Measurements from ENCODE around the gene ERCC6L2. TPM values are rescaled to one million over a fixed set of nuclear protein-coding genes. Genes with fewer than 3 reads are reported as not detected.

ERCC6L2 gene
- total and polyA plus RNA-seq, 2 donors (not counting 1 experiment from before 2014, with no cell fraction given) = 10.1 to 52.0 TPM

DNA sequence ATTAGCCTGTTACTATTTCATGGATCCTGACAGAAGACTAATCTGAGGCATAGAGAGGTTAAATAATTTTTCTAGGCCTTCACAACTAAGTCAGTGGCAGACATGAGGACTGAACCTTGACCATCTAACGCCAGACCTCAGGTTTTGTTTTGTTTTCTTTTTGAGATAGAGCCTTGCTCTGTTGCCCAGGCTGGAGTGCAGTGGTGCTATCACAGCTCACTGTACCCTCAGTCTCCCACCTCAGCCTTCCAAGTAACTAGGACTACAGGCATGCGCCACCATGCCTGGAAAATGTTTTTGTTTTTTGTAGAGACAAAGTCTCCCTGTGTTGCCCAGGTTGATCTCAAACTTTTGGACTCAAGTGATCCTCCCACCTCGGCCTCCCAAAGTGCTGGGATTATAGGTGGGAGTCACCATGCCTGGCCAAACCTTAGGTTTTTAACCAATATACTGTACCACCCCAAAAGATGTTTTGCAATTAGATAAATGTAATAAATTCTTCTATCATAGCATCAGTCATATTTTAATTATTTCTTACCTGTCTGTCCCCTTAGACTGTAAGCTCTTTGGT, 35.4 kb downstream of the ERCC6L2 start:
- no peaks in the 10 kb centered on the region for H3K36me3 ChIP-seq (replicated peaks in 1 of 2; ENCODE audit: control extremely low read depth in 1 of 2, control insufficient read depth in 1 of 2, extremely low read depth in 1 of 2, insufficient read depth in 2 of 2, low read length in 1 of 2)
- no peaks in the 10 kb centered on the region for H3K27me3 ChIP-seq (replicated peaks in 1 of 4; ENCODE audit: control extremely low read depth in 1 of 4, control insufficient read depth in 3 of 4, insufficient read depth in 4 of 4, low read length in 3 of 4)
- ChIA-PET POLR2A (no interaction called here), CTCF (no interaction called here)
- TF ChIP-seq EZH2 (IDR thresholded peaks at IDR 0.05; ENCODE audit: borderline replicate concordance, insufficient read depth, low read depth, low read length, poor library complexity, severe bottlenecking) = no peak
- TF ChIP-seq, protein P1, sequence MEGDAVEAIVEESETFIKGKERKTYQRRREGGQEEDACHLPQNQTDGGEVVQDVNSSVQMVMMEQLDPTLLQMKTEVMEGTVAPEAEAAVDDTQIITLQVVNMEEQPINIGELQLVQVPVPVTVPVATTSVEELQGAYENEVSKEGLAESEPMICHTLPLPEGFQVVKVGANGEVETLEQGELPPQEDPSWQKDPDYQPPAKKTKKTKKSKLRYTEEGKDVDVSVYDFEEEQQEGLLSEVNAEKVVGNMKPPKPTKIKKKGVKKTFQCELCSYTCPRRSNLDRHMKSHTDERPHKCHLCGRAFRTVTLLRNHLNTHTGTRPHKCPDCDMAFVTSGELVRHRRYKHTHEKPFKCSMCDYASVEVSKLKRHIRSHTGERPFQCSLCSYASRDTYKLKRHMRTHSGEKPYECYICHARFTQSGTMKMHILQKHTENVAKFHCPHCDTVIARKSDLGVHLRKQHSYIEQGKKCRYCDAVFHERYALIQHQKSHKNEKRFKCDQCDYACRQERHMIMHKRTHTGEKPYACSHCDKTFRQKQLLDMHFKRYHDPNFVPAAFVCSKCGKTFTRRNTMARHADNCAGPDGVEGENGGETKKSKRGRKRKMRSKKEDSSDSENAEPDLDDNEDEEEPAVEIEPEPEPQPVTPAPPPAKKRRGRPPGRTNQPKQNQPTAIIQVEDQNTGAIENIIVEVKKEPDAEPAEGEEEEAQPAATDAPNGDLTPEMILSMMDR (IDR thresholded peaks at IDR 0.05) = no peak
- Mint-ChIP-seq H3K27me3 (no peaks in the 10 kb centered on the region), H3K4me1 (no peaks in the 10 kb centered on the region), H3K4me3 (no peak overlapping the region), H3K9me3 (ENCODE audit: insufficient read depth) (no peaks in the 10 kb centered on the region), H3K27ac (no peak overlapping the region)
- H3K9me3 ChIP-seq (ENCODE audit: control extremely low read depth in 1 of 3, control insufficient read depth in 2 of 3, insufficient read depth in 1 of 3, low read length in 2 of 3) = no peaks in the 10 kb centered on the region
- DNase-seq (no peak), ATAC-seq (ENCODE audit: low read depth) (no peak)
- no peak overlapping the region for H3K27ac ChIP-seq (ENCODE audit: low read length in 2 of 2)
- no peaks in the 10 kb centered on the region for H4K20me1 ChIP-seq (ENCODE audit: control insufficient read depth, insufficient read depth, low read length, poor library complexity, severe bottlenecking)
- WGBS (ENCODE audit: insufficient coverage) = 100% methylated on average over 1 of the region's 3 CpGs
- H2AFZ ChIP-seq (ENCODE audit: insufficient read depth, low read depth, low read length, poor library complexity, severe bottlenecking) = no peak overlapping the region
- H3K9ac ChIP-seq (ENCODE audit: low read length) = no peak overlapping the region
- no peaks in the 10 kb centered on the region for H3K4me1 ChIP-seq (ENCODE audit: control insufficient read depth in 2 of 2, insufficient read depth in 2 of 2, low read length in 2 of 2)
- no peak overlapping the region for H3K4me2 ChIP-seq (replicated peaks; ENCODE audit: low read depth, low read length, poor library complexity, severe bottlenecking)
- intact Hi-C loops (cut with micrococcal nuclease) = no loop called here
- no peaks in the 10 kb centered on the region for H3K79me2 ChIP-seq (ENCODE audit: control insufficient read depth, insufficient read depth, low read length)
- no peak overlapping the region for H3K4me3 ChIP-seq (ENCODE audit: control extremely low read depth in 1 of 5, extremely low read depth in 1 of 5, insufficient read depth in 1 of 5, low read depth in 2 of 5, low read length in 4 of 5)

DNA sequence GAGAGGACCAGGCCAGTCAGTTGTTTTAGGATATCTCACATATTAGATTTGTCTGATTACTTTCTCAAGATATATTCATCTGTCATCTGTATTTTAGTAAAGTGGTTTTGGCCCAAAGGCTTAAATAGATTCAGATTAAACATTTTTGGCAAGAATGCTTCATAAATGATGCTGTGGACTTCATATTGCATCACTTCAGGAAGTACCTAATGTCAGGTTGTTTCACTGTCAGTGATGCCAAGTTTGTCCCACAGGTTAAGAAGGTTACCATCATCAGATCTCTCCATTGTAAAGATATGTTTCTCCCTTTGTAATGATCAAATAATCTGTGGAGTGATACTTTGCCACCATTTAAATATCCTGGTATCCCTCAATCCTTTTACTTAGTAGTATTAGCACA, 37.3 kb downstream of the ERCC6L2 start:
- Histone ChIP-seq H3K9me3 (ENCODE audit: control extremely low read depth in 1 of 3, control insufficient read depth in 2 of 3, insufficient read depth in 1 of 3, low read length in 2 of 3) (no peaks in the 10 kb centered on the region), H4K20me1 (ENCODE audit: control insufficient read depth, insufficient read depth, low read length, poor library complexity, severe bottlenecking) (no peaks in the 10 kb centered on the region), H3K4me1 (ENCODE audit: control insufficient read depth in 2 of 2, insufficient read depth in 2 of 2, low read length in 2 of 2) (no peaks in the 10 kb centered on the region), H3K4me3 (ENCODE audit: control extremely low read depth in 1 of 5, extremely low read depth in 1 of 5, insufficient read depth in 1 of 5, low read depth in 2 of 5, low read length in 4 of 5) (no peak overlapping the region), H3K36me3 (replicated peaks in 1 of 2; ENCODE audit: control extremely low read depth in 1 of 2, control insufficient read depth in 1 of 2, extremely low read depth in 1 of 2, insufficient read depth in 2 of 2, low read length in 1 of 2) (peaks cover 0 to 6% of the 10 kb centered on the region in 2 experiments), H2AFZ (ENCODE audit: insufficient read depth, low read depth, low read length, poor library complexity, severe bottlenecking) (no peak overlapping the region), H3K9ac (ENCODE audit: low read length) (no peak overlapping the region), H3K27me3 (replicated peaks in 1 of 4; ENCODE audit: control extremely low read depth in 1 of 4, control insufficient read depth in 3 of 4, insufficient read depth in 4 of 4, low read length in 3 of 4) (no peaks in the 10 kb centered on the region), H3K4me2 (replicated peaks; ENCODE audit: low read depth, low read length, poor library complexity, severe bottlenecking) (no peak overlapping the region), H3K79me2 (ENCODE audit: control insufficient read depth, insufficient read depth, low read length) (no peaks in the 10 kb centered on the region), H3K27ac (ENCODE audit: low read length in 2 of 2) (no peak overlapping the region)
- intact Hi-C loops (cut with micrococcal nuclease) = no loop called here
- H3K27ac Mint-ChIP-seq = no peak overlapping the region
- H3K27me3 Mint-ChIP-seq = no peaks in the 10 kb centered on the region
- H3K4me1 Mint-ChIP-seq = no peaks in the 10 kb centered on the region
- DNase-seq (no peak), ATAC-seq (ENCODE audit: low read depth) (no peak)
- TF ChIP-seq, protein P1 (IDR thresholded peaks at IDR 0.05) = no peak
- TF ChIP-seq EZH2 (IDR thresholded peaks at IDR 0.05; ENCODE audit: borderline replicate concordance, insufficient read depth, low read depth, low read length, poor library complexity, severe bottlenecking) = no peak
- POLR2A ChIA-PET = no interaction called here
- H3K4me3 Mint-ChIP-seq = no peak overlapping the region
- H3K9me3 Mint-ChIP-seq (ENCODE audit: insufficient read depth) = no peaks in the 10 kb centered on the region
- CTCF ChIA-PET = no interaction called here

All from B cell (primary cell).